GM19455 (cell line): ENCODE measurements around the gene CUL1.

Experiments
- ATAC-seq: cut with Tn5 transposase; IDR thresholded peaks from one replicate; pipeline ENCODE4 v1.9.1; 2021; ENCODE audit not compliant: unreplicated experiment

Gene CUL1

GRCh38 chr7:148698397-148699023 is at the start of gene CUL1:
Gene CUL1 (plus strand): TSS chr7:148698903. CDS start chr7:148730123, 31,220 bp downstream.
- peak; percentile 77 for ATAC-seq

GRCh38 chr7:148650232-148650858 is 48.4 kb upstream of the CUL1 start:
- no peak for ATAC-seq

GRCh38 chr7:148652773-148653172 is 45.9 kb upstream of the CUL1 start:
- ATAC-seq = no peak

GRCh38 chr7:148657929-148658328 is 40.8 kb upstream of the CUL1 start:
- no peak for ATAC-seq

GRCh38 chr7:148661471-148661870 is 37.2 kb upstream of the CUL1 start:
- no peak for ATAC-seq

GRCh38 chr7:148662646-148663045 is 36.1 kb upstream of the CUL1 start:
- no peak for ATAC-seq

- ATAC-seq = no peak
Observed at GRCh38 chr7:148664324-148664723, 34.4 kb upstream of the CUL1 start.

GRCh38 chr7:148665221-148665620 is 33.5 kb upstream of the CUL1 start:
- no peak for ATAC-seq

- ATAC-seq = no peak
Observed at GRCh38 chr7:148669927-148670326, 28.8 kb upstream of the CUL1 start.

- ATAC-seq = no peak
Observed at GRCh38 chr7:148670374-148670773, 28.3 kb upstream of the CUL1 start.

- no peak for ATAC-seq
Observed at GRCh38 chr7:148670807-148671206, 27.9 kb upstream of the CUL1 start.

- no peak for ATAC-seq
Observed at GRCh38 chr7:148672041-148672440, 26.7 kb upstream of the CUL1 start.

- no peak for ATAC-seq
Observed at GRCh38 chr7:148674689-148675088, 24.0 kb upstream of the CUL1 start.

GRCh38 chr7:148676291-148676690 is 22.4 kb upstream of the CUL1 start:
- no peak for ATAC-seq

- no peak for ATAC-seq
Observed at GRCh38 chr7:148681821-148682220, 16.9 kb upstream of the CUL1 start.

- no peak for ATAC-seq
Observed at GRCh38 chr7:148684289-148684830, 14.3 kb upstream of the CUL1 start.

- no peak for ATAC-seq
Observed at GRCh38 chr7:148686312-148686937, 12.3 kb upstream of the CUL1 start.

GRCh38 chr7:148687555-148687954 is 11.1 kb upstream of the CUL1 start:
- ATAC-seq = no peak

GRCh38 chr7:148688526-148688925 is 10.2 kb upstream of the CUL1 start:
- no peak for ATAC-seq

GRCh38 chr7:148693651-148694050 is 5.1 kb upstream of the CUL1 start:
- ATAC-seq = no peak

GRCh38 chr7:148694631-148695030 is 4.1 kb upstream of the CUL1 start:
- no peak for ATAC-seq

GRCh38 chr7:148695953-148696352 is 2.8 kb upstream of the CUL1 start:
- no peak for ATAC-seq
